A549 (cell line): ENCODE results near the gene HSD17B1.

Source experiments
- CHD2 ChIP-seq: fragments of 150-350 bp; IDR thresholded peaks from 2 replicates; pipeline ENCODE4 v1.6.1; 2014; ENCODE audit warnings: low read length; ENCODE audit not compliant: partially characterized antibody
- HDAC2 ChIP-seq: fragments of 200-600 bp; sonication (generic); IDR thresholded peaks from 2 replicates; pipeline ENCODE4 v1.6.1; 2016
- HMGXB4 ChIP-seq: fragments of 250-450 bp; sonication (Bioruptor Pico); IDR thresholded peaks from 2 replicates; pipeline ENCODE4 v1.5.0; 2021; ENCODE audit warnings: mild to moderate bottlenecking, moderate library complexity, borderline replicate concordance
- MAX ChIP-seq: IDR thresholded peaks from 2 replicates; pipeline ENCODE4 v1.6.1; 2012
- PHF8 ChIP-seq: fragments of 200-600 bp; sonication (generic); IDR thresholded peaks from 2 replicates; pipeline ENCODE4 v1.6.1; 2016; ENCODE audit warnings: low read depth, mild to moderate bottlenecking, antibody characterized with exemption, moderate library complexity, borderline replicate concordance

GRCh38 chr17:42502926-42503325 lies 49.8 kb upstream of the HSD17B1 start:
- TF ChIP-seq CHD2 (no peak), PHF8 (no peak), HMGXB4 (CRISPR knock-in tag) (no peak), MAX (no peak), HDAC2 (no peak)
